HG03354 (cell line): Measurements from ENCODE around the gene AXL.
"Not testable (repeated sequence)": the region's sequence is repeated elsewhere in the genome, so short reads cannot be mapped to it uniquely, and the experiment has no call there.

ENCODE experiments used
- ATAC-seq: cut with Tn5 transposase; IDR thresholded peaks from one replicate; pipeline ENCODE4 v1.9.1; 2021; ENCODE audit warnings: mild to moderate bottlenecking; ENCODE audit not compliant: unreplicated experiment, poor library complexity, severe bottlenecking

Gene AXL

DNA sequence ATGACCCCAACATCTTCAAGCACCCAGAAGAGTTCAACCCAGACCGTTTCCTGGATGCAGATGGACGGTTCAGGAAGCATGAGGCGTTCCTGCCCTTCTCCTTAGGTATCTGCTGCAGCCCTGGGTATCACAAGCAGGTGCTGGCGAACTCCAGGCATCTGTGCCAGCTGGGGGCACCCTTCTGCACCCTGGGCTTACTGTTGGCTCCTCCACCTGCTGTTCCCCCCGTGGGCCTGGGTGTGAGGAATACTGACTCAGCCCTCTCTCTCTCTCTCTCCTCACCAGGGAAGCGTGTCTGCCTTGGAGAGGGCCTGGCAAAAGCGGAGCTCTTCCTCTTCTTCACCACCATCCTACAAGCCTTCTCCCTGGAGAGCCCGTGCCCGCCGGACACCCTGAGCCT, 13.0 kb upstream of the AXL start:
- no peak for ATAC-seq

DNA sequence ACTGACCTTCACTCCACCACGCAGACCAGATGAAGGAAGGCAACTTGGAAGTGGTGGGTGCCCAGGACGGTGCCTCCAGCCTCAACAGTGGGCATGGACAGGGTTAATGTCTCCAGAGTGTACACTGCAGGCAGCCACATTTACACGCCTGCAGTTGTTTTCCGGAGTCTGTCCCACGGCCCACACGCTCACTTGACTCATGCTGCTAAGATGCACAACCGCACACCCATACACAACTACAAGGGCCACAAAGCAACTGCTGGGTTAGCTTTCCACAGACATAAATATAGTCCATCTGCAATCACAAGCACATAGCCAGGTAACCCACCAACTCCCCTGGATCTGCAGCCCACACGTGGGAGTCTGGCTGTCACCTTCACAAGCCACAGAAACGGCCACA, 12.6 kb upstream of the AXL start:
- no peak for ATAC-seq

DNA sequence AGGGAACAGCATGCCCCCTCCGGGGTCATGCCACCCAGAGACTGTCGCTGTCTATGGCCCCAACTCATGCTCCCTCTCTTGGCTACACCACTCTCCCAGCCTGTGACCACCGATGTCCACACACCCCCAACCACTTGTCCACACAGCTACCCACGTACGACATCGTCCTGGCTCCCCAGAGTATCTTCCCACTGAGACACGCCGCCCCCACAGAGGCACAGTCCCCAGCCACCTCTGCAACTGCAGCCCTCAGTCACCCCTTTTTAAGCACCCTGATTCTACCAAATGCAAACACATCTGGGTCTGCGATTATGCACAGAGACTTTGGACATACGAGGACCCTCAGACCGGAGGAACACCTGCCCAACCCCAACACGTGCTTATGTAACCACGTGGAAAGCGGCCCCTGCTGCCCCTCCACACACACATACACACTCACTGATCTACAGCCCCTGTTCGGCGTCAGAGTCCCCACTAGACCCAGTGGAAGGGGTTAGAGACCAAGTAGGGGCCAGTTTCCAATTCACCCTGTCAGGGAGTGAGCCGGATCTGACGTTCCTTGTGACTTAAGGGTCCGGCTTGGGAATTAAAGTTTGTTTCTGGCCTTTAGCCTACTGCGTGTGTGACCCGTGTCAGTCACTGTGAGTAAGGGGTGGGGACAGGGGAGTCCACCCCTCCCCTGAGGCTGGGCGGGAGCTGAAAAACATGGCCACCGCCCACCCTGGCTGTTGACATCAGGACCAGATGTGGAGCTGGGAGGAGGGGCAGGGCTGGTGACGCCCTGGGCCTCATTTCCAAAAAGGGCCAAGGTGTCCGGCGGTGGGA, 11.9 kb upstream of the AXL start:
- ATAC-seq: no peak

DNA sequence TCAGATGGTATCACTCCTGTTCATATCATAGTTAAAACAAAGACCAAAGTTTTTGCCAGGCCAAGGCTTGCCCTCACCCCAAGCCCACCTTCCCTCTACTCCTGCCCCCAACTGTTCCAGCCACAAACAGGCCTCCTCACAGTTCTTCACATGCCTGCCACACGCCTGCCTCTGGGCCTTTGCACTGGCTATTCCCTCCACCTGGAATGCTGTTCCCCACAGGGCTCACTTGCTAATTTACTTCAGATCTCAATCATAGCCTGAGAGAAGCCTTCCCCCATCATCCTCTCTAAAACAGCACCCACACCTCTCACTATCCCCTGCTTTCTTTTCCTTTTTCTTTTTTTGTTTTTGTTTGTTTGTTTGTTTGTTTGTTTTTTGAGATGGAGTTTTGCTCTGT, 4.9 kb upstream of the AXL start:
- no peak for ATAC-seq

DNA sequence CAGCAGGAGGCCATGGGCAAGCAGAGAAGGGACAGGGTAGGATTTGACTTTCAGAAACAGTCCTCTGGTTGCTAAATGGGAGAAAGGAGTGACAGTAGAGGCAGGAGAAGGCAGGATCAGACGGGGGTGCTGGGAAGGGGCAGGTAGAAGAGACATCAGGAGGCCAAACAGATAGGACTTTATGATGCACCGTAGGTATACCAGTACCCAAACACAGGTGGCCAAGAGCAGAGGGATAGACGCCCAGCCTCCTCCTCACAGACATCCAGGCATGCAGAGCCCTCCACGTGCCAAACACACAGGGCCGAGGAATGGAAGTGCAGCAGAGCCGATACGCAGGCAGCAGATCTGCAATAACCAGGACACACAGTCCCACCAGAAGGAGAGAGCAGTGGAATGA, 1.3 kb upstream of the AXL start:
- ATAC-seq: no peak

DNA sequence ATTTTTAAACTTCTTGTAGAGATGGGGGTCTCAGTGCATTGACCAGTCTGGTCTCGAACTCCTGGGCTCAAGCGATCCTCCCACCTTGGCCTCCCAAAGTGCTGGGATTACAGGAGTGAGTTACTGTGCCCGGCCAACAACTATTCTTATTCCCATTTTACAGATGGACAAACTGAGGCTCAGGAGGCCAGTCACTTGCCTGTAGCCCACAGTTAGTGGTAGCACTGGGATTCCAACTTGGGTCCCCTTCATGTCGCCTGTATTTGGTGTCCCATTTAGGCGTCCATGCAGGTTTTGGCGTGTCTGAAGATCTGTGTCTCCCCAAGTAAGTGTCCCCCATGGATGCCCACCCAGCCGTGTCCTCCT, 791 bp upstream of the AXL start:
- no peak for ATAC-seq

DNA sequence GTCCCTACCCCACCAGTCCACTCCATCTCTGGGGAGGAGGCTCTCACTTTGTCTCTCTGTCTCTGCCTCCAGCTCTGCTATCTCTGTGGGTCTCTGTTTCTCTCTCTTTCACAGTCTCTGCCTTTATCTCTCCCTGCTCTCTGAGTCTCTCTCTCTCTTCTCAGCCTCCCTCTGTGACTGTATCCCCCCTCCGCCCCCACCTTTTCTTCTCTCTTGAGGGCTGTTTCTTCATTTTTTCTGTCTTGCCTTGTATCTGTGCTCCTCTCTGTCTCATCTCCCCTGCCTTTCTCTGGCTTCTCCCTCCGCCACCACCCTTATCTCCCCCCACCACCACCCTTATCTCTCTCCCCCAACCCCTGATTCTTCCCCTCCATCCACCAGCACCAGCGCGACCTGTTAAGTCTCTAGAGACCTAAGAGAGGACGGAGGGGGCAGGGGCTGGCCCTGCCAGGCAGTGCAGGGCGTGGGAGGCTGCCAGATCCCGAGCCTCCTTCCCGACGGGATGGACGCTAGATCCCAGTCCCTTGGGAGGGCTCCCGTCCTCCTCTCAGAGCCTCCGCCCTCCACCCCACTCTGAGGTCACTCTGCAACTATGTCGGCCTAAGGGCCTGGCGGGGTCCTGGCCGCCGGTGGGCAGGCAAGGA, 1.0 kb downstream of the AXL start:
- ATAC-seq: no peak

DNA sequence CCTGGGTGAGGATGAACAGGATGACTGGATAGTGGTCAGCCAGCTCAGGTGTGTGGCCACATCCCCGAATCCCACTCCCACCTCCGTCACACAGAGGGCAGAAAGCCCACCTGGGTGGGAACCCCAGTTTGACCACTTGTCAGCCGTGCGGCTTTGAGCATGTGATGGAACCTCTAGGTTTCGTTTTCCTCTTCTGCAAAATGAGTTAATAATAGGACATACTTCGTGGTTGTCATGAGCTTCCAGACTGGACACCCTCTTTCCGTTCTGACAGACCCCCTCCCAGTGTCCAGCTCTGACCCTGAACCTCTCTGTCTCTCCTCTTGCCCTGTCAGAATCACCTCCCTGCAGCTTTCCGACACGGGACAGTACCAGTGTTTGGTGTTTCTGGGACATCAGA, 1.8 kb downstream of the AXL start:
- ATAC-seq: no peak

DNA sequence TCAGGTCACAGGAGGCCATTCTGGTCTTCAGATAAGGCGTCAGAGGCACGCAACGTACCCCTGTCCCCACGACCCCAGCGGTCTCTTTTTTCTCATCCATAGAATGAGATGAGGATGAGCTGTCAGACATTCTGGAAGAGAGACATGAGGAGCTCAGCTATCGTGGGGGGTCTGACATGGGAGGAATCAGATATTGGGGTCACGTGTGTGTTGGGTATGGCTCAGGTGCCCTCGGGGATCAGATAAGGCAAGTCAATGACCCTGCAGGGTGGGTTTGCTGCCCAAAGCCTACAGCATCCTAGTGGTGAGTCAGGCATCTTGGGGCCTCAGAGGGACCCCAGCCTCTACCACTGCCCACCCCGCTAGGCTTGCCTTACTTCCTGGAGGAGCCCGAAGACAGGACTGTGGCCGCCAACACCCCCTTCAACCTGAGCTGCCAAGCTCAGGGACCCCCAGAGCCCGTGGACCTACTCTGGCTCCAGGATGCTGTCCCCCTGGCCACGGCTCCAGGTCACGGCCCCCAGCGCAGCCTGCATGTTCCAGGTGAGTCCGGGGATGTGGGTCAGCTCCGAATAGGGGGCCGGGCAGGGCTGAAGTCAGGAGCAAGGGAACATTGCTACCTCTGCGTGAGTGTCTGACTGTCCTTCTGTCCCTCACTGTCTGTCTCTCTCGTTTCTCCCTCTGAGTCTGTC, 2.6 kb downstream of the AXL start:
- ATAC-seq: no peak

DNA sequence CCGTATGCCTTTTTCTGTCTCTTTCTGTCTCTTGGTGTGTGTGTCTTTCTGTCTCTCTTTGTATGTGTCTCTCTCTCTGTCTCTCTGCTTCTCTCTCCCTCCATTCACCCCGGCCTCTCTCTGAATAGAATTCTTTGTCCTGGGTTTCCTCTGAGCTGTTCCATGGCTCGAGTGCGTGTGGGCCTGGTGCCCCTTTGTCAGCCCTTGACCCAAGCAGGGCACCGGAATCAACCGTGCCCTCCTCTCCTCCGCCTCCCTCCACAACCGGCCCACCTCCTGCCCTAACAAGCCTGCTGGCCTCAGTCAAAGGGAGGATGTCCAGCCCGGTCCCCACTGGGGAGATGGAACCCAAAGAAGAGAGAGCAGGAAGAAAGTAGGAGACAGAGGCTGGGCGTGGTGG, 3.2 kb downstream of the AXL start:
- ATAC-seq: no peak

DNA sequence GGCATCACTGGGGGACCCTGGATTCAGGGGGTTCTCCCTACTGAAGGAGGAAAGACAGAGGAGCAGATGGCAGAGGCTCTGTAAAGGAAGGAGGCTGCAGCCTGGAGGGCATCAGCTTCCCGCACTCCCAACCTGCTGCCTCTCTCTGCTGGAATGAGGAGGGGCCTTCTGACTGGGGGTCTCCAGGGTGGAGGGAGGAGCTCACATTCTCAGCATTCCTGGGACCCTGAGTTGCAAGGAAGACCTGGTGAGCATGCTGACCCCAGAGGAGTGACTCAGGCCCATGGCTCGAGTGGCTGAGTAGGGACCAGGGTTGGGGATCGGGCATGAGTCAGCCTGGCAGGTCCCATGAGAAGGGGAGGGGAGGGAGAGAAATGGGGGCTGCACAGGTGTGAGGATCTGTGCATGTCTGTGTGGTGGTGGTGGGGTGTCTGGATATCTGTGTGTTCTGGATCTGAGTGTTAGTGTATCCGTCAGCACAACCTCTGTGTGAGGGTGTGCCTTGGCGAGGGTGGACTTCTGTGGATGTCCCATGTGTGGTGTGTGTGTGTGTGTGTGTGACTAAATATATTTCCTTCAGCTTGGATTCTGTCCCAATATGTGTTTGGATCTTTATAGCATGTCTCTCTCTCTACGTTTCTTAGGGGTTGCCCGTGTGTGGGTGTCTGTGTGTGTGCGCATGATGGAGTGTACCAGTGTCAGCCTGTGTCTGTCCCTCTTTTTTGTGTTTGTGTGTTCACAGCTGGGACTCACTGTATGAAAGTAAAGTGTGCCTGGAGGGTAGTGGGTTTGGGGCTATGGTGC, 4.6 kb downstream of the AXL start:
- ATAC-seq: no peak

DNA sequence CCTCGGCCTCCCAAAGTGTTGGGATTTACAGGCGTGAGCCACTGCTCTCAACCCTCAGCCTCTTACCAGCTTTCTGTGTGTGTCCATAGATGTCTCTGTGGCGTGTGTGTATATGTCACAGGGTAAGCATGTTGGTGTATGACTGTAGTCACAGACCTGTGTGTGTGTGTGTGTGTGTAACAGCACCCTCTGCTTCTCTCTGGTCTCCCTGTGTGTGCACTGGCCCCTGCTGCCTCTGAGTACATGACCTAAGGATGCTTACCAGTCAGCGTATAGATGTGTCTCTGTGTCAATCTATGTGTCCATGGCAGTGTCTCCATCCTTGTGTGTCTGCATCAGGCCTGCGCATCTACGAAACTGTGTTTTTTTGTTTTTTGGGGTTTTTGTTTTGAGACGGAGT, 5.6 kb downstream of the AXL start:
- ATAC-seq: no peak

DNA sequence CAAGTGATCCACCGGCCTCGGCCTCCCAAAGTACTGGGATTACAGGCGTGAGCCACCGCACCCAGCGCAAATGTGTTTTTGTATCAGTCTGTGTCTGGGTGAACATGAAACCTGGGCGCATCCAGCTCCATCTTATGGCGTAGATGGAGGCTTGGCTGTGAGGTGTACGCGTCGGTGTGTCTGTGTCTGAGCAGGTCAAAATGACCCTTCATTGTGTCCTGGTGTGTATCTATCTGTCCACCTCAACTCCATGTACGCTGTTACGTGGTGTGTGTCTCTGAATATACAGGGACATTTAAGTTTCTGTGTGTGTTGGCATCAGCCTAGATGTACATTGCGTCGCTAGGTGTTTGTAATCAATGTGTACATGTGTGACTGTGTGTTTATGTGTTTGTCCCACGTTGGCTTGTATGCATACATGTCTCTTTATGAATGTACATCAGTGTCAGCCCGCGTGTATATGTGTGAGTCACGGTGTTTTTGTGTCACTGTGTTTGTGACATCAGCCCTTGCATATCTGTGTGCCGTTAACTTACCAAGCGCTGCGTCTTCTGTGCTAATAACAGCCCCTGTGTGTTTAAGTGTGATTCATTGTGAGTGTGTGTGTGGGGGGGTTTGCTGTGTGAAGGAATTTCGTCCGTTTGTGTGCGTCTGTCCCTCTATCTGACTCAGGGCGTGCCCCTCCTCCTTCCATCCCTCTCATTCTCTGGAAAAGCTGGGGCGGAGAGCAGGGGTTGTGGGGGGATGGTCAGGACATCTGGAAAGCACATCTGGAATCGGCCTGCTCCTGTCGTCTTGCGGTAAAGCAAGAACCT, 6.4 kb downstream of the AXL start:
- no peak for ATAC-seq

DNA sequence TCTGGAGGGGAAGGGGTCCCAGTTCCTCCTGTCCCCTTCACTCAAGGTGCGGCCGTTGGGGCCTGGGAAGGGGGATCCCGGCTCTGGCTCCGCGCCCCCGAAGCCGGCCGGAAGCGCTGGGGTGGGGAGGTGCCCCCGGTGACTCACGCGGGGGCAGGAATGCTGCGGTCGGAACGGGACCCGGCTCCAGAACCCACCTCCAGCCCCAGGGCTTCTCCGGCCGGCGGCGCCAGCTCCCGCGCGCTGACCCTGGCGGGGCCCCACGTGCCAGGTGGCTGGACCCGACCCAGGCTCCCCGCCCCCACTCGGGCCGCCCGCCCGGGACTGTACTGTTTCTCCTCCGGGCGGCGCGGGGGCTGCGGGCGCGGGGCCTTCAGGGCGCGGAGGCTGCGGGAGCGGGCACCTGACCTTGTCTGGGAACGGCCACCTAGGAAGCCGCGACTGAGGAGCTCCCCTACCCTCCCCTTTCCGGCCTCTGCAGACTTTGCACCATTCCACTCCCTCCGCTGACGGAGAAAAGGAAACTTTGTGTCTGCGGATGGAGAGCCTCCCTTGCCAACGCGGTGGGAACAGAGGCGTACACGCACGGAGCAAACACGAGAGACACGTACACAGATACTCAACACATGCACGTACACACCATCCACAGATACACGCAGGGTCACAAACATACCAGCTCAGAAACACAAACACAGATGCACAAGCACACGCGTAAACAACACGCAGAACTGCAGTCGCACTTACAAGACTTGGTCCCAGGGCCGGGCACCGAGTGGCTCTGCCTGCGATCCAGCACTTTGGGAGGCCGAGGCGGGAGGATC, 7.2 kb downstream of the AXL start:
- no peak for ATAC-seq

DNA sequence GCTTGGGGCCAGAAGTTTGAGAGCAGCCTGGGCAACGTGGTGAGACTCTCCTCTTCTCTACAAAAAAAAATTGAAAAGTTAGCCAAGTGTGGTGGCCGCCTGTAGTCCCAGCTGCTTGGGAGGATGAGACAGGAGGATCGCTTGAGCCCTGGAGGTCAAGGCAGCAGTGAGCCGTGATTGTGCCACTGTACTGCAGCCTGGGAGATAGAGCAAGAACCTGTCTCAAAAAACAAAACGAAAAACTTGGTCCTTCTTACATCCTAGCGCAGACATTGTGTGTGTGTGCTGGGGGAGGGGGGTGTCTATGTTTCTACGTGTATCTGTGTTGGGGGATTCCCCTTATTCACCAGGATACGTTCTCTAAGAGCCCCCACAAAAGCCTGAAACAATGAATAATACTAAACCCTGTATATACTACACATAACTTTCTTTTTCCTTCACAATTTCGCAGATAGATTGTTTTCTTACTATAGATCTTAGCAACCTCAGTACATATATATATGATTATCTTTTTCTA, 7.9 kb downstream of the AXL start:
- ATAC-seq: no peak

DNA sequence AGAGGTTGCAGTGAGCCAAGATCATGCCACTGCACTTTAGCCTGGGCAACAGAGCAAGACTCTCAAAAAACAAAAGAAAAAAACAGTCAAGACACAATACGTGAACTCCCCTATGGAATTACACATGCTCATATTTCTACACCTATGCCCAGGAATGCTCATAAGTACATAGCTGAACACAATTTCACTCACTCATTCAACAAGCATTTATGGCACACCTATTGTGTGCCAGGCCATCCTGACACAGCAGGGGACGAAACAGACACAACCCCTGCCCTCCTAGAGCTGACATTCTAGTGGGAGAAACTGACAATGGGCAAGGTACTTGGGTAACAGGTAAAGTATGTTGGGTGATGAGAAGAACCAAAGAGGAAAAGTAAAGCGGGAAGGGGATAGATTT, 9.5 kb downstream of the AXL start:
- no peak for ATAC-seq

DNA sequence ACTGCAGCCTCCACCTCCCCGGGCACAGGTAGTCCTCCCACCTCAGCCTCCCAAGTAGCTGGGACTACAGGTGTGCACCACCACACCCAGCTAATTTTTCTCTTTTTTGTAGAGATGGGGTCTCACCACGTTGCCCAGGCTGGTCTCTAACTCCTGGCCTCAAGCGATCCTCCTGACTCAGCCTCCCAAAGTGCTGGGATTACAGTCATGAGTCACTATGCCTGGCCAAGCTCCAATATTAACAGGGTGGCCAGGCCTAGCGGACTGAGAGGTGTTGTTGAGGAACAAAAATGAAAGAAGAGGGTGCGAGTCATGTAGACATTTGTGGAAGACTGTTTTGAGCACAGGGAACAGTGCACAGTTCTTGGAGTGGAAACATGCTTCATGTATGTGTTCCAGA, 10.3 kb downstream of the AXL start:
- not testable (repeated sequence) for ATAC-seq

DNA sequence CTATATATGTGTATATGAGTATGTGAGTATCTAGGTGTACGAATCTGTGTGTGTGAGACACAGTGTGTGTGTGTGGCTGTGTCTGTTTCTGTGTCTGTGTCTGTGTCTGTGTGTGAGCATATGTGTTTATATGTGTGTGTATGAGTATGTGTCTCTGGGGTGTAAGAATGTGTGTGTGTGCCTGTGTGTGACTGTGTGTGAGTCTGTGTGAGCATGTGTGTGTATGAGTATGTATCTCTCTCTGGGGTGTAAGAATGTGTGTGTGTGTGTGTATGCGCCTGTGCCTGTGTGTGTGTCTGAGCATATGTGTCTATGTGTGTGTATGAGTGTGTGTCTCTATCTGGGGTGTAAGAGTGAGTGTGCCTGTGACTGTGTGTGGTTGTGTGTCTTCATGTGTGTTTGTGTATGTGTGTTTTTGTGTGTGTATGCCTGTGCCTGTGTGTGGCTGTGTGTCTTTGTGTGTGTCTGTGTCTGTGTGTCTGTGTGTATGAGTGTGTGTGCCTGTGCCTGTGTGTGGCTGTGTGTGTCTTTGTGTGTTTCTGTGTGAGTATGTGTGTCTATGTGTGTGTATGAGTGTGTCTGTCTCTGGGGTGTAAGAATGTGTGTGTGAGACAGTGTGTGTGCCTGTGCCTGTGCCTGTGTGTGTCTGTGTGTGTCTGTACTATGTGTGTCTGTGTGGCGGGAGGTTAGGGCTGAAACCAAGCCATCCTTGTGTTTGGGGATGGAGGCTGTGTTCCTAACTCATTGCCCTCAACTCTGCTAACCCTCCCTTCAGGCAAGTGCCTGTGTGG, 11.2 kb downstream of the AXL start:
- no peak for ATAC-seq
